ENCODE measurements around the gene GFOD1. TPM values are rescaled to one million over a fixed set of nuclear protein-coding genes. Genes with fewer than 3 reads are reported as not detected.

GFOD1 gene
- total RNA-seq, 4 donors from 2014 or later = 18.3 to 49.1 (median 29.0) TPM

DNA sequence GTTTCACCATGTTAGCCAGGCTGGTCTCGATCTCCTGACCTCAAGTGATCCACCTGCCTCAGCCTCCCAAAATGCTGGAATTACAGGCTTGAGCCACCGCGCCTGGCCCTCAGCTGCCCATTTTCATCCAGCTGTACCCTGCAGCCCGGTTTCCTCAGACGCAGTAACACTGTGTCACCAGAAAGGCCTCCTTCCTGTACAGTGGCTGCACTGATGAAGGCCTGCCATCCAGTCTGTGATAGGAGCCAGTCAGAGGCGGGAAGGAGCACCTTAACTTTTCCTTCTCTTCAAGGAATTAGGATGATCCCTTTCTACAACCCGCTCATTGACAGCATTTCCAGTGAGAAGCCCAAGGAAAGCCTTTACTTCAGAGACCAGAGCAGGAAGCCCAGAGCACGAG, 75.9 kb downstream of the GFOD1 start:
- H3K27ac ChIP-seq = peak overlapping the region in 1 of 4 donors; percentile 5
- no peak for ATAC-seq
- 87 to 100% methylated on average over 2 to 6 of the region's 8 CpGs for WGBS, 2 donors (ENCODE audit: low coverage in 1 of 2)

DNA sequence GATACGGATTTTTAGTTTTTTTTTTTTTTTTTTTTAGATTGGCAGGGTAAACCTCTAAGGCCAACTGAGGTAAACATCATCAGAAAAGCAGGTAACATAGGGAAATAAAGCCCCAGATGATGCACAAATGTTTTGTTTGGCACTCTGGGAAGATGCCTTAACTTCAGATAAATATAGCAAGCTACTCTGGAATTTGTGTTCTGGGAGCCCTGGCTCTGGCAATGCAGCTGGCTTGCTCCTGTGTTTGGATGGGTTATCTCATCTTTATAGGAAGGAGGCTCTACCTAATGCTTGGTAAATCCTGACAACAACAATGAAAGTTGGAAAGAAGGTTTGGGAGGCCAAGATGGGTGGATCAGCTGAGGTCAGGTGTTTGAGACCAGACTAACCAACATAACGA, 77.4 kb downstream of the GFOD1 start:
- H3K27ac ChIP-seq = no peak overlapping the region
- H3K4me1 ChIP-seq = peaks cover 8 to 73% (median 23%) of the 10 kb centered on the region in 3 donors
- H3K4me3 ChIP-seq = no peak overlapping the region
- no peaks in the 10 kb centered on the region for H3K36me3 ChIP-seq
- TF ChIP-seq, protein P1, sequence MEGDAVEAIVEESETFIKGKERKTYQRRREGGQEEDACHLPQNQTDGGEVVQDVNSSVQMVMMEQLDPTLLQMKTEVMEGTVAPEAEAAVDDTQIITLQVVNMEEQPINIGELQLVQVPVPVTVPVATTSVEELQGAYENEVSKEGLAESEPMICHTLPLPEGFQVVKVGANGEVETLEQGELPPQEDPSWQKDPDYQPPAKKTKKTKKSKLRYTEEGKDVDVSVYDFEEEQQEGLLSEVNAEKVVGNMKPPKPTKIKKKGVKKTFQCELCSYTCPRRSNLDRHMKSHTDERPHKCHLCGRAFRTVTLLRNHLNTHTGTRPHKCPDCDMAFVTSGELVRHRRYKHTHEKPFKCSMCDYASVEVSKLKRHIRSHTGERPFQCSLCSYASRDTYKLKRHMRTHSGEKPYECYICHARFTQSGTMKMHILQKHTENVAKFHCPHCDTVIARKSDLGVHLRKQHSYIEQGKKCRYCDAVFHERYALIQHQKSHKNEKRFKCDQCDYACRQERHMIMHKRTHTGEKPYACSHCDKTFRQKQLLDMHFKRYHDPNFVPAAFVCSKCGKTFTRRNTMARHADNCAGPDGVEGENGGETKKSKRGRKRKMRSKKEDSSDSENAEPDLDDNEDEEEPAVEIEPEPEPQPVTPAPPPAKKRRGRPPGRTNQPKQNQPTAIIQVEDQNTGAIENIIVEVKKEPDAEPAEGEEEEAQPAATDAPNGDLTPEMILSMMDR (IDR thresholded peaks at IDR 0.05) = no peak
- TF ChIP-seq POLR2AphosphoS5 (IDR thresholded peaks at IDR 0.05) (no peak), POLR2A (IDR thresholded peaks at IDR 0.05) (no peak), EP300 (IDR thresholded peaks at IDR 0.05) (no peak)
- ATAC-seq = no peak
- H3K27me3 ChIP-seq = no peaks in the 10 kb centered on the region
- WGBS, 2 donors (ENCODE audit: low coverage in 1 of 2) = 76 to 84% methylated on average over 2 of the region's 2 CpGs
- no peaks in the 10 kb centered on the region for H3K9me3 ChIP-seq

More for the DNA sequence above, 75.9 kb downstream of the GFOD1 start:
- Histone ChIP-seq H3K9me3 (no peaks in the 10 kb centered on the region), H3K4me3 (no peak overlapping the region), H3K36me3 (no peaks in the 10 kb centered on the region), H3K4me1 (peaks cover 8 to 68% (median 23%) of the 10 kb centered on the region in 3 donors), H3K27me3 (no peaks in the 10 kb centered on the region)
- TF ChIP-seq POLR2AphosphoS5 (IDR thresholded peaks at IDR 0.05) = no peak

DNA sequence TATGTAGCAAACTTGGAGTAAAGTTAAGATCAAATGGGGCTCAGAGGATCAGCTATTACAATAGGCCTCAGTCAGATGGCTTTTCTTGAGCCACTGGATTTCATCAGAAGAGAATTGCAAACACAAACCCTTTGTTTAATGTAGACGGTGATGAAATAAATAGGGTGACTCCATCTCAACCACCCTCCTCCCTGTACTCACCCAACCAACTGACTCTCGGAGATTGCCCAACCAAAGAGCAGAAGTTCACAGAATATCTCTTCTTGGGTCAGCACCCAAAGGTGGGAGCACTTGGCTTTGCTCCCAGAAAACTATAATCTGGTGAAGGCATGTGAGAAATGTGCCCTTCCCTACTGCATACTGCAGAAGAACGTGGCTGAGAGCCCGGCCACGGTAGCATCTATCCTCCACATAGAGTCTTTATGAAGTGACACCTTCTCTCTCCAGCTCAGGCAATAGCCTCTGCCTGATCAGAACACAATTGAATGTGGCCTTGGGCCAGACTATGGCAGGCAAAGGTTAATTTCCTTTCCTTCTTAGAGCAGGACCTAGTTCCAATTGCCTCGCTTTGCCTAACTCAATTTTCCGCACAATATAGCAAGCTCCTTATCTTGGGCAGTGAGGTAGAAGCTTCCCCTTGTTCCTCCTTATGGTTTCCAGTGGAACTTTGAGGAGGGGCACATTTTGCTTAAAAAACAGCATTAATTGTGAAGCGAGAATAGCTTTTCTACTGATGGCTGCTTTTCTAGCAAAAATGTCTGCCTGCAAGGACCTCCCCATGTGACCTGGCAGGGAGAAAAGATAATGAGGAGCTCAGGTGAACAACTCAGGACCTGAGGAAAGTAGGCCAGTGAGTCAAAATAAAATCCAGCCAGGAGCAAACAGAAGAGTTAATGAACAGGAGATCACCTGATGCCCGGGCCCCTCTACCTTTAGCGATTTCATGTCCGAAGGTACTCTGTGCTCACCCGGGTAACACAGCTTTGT, 79.4 kb downstream of the GFOD1 start:
- Histone ChIP-seq H3K27me3 (no peaks in the 10 kb centered on the region), H3K9me3 (no peaks in the 10 kb centered on the region), H3K27ac (peak overlapping the region in 3 of 4 donors; percentile 52 to 56 (median 52)), H3K4me1 (peaks cover 12 to 65% (median 16%) of the 10 kb centered on the region in 3 donors), H3K4me3 (no peak overlapping the region), H3K36me3 (no peaks in the 10 kb centered on the region)
- TF ChIP-seq POLR2A (IDR thresholded peaks at IDR 0.05) = no peak
- peak; percentile 43 for TF ChIP-seq POLR2AphosphoS5 (IDR thresholded peaks at IDR 0.05)
- TF ChIP-seq EP300 (IDR thresholded peaks at IDR 0.05) = no peak
- TF ChIP-seq, protein P1 (IDR thresholded peaks at IDR 0.05) = no peak
- 78 to 84% methylated on average over 8 to 11 of the region's 12 CpGs for WGBS, 2 donors (ENCODE audit: low coverage in 1 of 2)
- ATAC-seq = peak; percentile 75

DNA sequence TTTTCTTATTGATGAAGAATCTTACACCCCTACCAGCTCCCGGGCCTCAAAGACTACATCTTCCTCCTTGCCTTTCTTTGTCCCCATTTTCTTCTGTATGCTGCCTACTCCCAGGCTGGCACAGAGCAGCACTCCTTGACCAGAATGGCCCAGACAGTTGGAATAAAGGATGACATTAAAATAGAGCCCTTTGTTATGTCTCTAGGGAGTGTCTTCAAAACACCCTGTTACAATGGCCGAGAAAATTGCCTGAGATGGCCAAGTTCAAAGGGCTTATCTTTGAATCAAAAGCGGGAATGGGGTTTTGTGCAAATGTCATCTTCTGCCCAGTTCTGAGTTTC, 80.1 kb downstream of the GFOD1 start:
- H3K4me1 ChIP-seq = peaks cover 12 to 58% (median 12%) of the 10 kb centered on the region in 3 donors
- WGBS, 2 donors (ENCODE audit: low coverage in 1 of 2) = 74% methylated on average over 3 of the region's 3 CpGs; no CpG with 5 or more reads in 1 of the 2 donors
- ATAC-seq = no peak
- H3K36me3 ChIP-seq = no peaks in the 10 kb centered on the region
- H3K9me3 ChIP-seq = no peaks in the 10 kb centered on the region
- peak overlapping the region; percentile 39 to 56 (median 52) for H3K27ac ChIP-seq
- no peak overlapping the region for H3K4me3 ChIP-seq
- H3K27me3 ChIP-seq = no peaks in the 10 kb centered on the region
- TF ChIP-seq, protein P1 (IDR thresholded peaks at IDR 0.05) = no peak
- no peak for TF ChIP-seq POLR2A (IDR thresholded peaks at IDR 0.05)
- TF ChIP-seq POLR2AphosphoS5 (IDR thresholded peaks at IDR 0.05) = no peak
- TF ChIP-seq EP300 (IDR thresholded peaks at IDR 0.05) = no peak

DNA sequence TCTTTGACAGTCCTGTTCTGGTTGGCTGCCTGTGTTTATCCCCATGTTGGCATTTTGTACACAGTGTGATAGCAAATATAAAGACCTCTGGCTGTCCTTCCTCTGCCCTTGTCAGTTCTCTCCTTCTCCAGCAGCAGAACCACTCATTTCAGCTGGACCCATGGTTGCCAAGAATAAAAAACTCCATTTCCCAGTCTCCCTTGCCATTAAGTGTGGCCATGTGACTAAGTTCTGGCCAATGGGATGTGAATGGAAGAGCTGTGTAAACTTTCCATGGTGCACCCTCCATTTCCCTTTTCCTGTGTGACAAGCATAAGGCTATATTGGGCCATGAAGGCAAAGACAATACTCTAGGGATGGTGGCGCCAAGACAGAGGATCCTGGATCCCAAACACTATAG, 80.6 kb downstream of the GFOD1 start:
- Histone ChIP-seq H3K27ac (peak overlapping the region; percentile 39 to 56 (median 52)), H3K4me3 (no peak overlapping the region), H3K36me3 (no peaks in the 10 kb centered on the region), H3K4me1 (peaks cover 12 to 57% (median 12%) of the 10 kb centered on the region in 3 donors), H3K9me3 (no peaks in the 10 kb centered on the region), H3K27me3 (no peaks in the 10 kb centered on the region)
- 80 to 86% methylated on average over 1 of the region's 1 CpG for WGBS, 2 donors (ENCODE audit: low coverage in 1 of 2)
- ATAC-seq = no peak
- TF ChIP-seq POLR2AphosphoS5 (IDR thresholded peaks at IDR 0.05) (no peak), POLR2A (IDR thresholded peaks at IDR 0.05) (no peak), EP300 (IDR thresholded peaks at IDR 0.05) (no peak)
- TF ChIP-seq, protein P1 (IDR thresholded peaks at IDR 0.05) = no peak

Data from gastroesophageal sphincter (tissue), 4 donors.